OCI-LY7 (cell line): ENCODE data around the gene RPL31. TPM values are rescaled to one million over a fixed set of nuclear protein-coding genes. Genes with fewer than 3 reads are reported as not detected.

Source experiments
- BruUV-seq: library from RNA; stranded (reverse); fragments of 400-500 nt; replicated peaks from 2 replicates; lab custom pipeline; 2021; lab: Mats Ljungman, UMichigan
- CTCF ChIA-PET: fragments of 300-600 bp; sonication (Branson Sonifier 250); formaldehyde crosslinking; loops from one replicate; lab custom pipeline; 2022; ENCODE audit warnings: antibody characterized with exemption; ENCODE audit not compliant: unreplicated experiment; lab: Charles Lee
- POLR2A ChIA-PET: fragments of 300-600 bp; sonication (Branson Sonifier 250); formaldehyde crosslinking; loops from one replicate; lab custom pipeline; 2022; ENCODE audit warnings: antibody characterized with exemption; lab: Charles Lee
- DNase-seq: peaks from one replicate; pipeline ENCODE4 v3.0.0-alpha.2; 2015; ENCODE audit warnings: low spot score
- H2AFZ ChIP-seq: fragments of 200-600 bp; sonication (generic), shearing (Covaris generic); 2 replicates; pipeline ENCODE4 v1.6.1; 2014; ENCODE audit warnings: mild to moderate bottlenecking, antibody characterized with exemption, low read length, moderate library complexity
- H3K27ac ChIP-seq: fragments of 200-600 bp; sonication (generic); 2 replicates; pipeline ENCODE4 v1.5.1; 2014; ENCODE audit warnings: mixed run types, low read depth, mild to moderate bottlenecking, moderate library complexity, low read length, inconsistent platforms; ENCODE audit not compliant: poor library complexity, severe bottlenecking
- H3K36me3 ChIP-seq: fragments of 200-600 bp; sonication (generic); 2 replicates; pipeline ENCODE4 v1.6.1; 2014; ENCODE audit warnings: mild to moderate bottlenecking, antibody characterized with exemption, low read length, moderate library complexity, mixed read lengths; ENCODE audit not compliant: insufficient read depth
- H3K4me1 ChIP-seq: fragments of 200-600 bp; sonication (generic); 2 replicates; pipeline ENCODE4 v1.5.1; 2014; ENCODE audit warnings: mild to moderate bottlenecking, low read length; ENCODE audit not compliant: insufficient read depth, poor library complexity, severe bottlenecking
- H3K4me2 ChIP-seq: fragments of 200-600 bp; sonication (generic); 2 replicates; pipeline ENCODE4 v1.6.1; 2014; ENCODE audit warnings: mild to moderate bottlenecking, low read length
- H3K4me3 ChIP-seq: fragments of 200-600 bp; sonication (generic); 2 replicates; pipeline ENCODE4 v1.5.1; 2014; ENCODE audit warnings: mild to moderate bottlenecking, low read depth, low read length; ENCODE audit not compliant: poor library complexity, severe bottlenecking
- H3K79me2 ChIP-seq: fragments of 200-600 bp; sonication (generic); 2 replicates; pipeline ENCODE4 v1.6.1; 2016; ENCODE audit warnings: low read depth, mild to moderate bottlenecking, low read length, moderate library complexity, mixed read lengths; ENCODE audit not compliant: insufficient read depth
- H3K9me2 ChIP-seq: fragments of 200-600 bp; sonication (generic); 2 replicates; pipeline ENCODE4 v1.6.1; 2016; ENCODE audit warnings: mild to moderate bottlenecking, low read length, mixed read lengths; ENCODE audit not compliant: insufficient read depth
- H3K9me3 ChIP-seq: fragments of 200-600 bp; sonication (generic); 2 replicates; pipeline ENCODE4 v1.6.1; 2014; ENCODE audit warnings: mild to moderate bottlenecking, mixed run types, low read length, mixed read lengths
- H4K20me1 ChIP-seq: fragments of 200-600 bp; sonication (generic); 2 replicates; pipeline ENCODE4 v1.6.1; 2014; ENCODE audit warnings: mild to moderate bottlenecking, antibody characterized with exemption, low read length, moderate library complexity, mixed read lengths; ENCODE audit not compliant: insufficient read depth
- EZH2phosphoT487 ChIP-seq: fragments of 200-600 bp; sonication (generic); IDR thresholded peaks from 2 replicates; pipeline ENCODE4 v1.6.1; 2018; ENCODE audit warnings: low read depth, borderline replicate concordance, mild to moderate bottlenecking, mixed run types, antibody characterized with exemption, low read length, moderate library complexity, mixed read lengths
- intact Hi-C: fragments of 100-400 bp; cut with micrococcal nuclease; formaldehyde crosslinking; loops from one replicate; pipeline ENCODE4 v1.10.0; 2022; ENCODE audit not compliant: unreplicated experiment
- total RNA-seq, 2 experiments: library from RNA; depleted of rRNA in 1 of 2; stranded (reverse); fragments of >200 nt in 1 of 2; shearing (Covaris generic) in 1 of 2; gene quantifications; 2 replicates each; pipeline ENCODE4 v1.2.3, GENCODE V29; 2014 to 2022
- TF ChIP-seq, protein P1 (sequence below): fragments of 200-600 bp; sonication (generic); conservative IDR thresholded peaks from 2 replicates; pipeline ENCODE4 v1.5.1; 2014; ENCODE audit warnings: mild to moderate bottlenecking, antibody characterized with exemption, low read length, moderate library complexity, mixed read lengths

RPL31 gene
- total RNA-seq, 2 experiments from 2014 or later: 1,348 to 1,991 TPM

- Histone ChIP-seq H3K27ac (no peak overlapping the region), H3K4me1 (no peaks in the 10 kb centered on the region), H3K36me3 (no peaks in the 10 kb centered on the region), H3K79me2 (no peaks in the 10 kb centered on the region), H3K9me3 (no peaks in the 10 kb centered on the region), H3K9me2 (no peaks in the 10 kb centered on the region), H4K20me1 (no peaks in the 10 kb centered on the region), H3K4me2 (no peak overlapping the region), H2AFZ (no peak overlapping the region), H3K4me3 (no peak overlapping the region)
- CTCF ChIA-PET: no interaction called here
- TF ChIP-seq EZH2phosphoT487: no peak
- TF ChIP-seq, protein P1, sequence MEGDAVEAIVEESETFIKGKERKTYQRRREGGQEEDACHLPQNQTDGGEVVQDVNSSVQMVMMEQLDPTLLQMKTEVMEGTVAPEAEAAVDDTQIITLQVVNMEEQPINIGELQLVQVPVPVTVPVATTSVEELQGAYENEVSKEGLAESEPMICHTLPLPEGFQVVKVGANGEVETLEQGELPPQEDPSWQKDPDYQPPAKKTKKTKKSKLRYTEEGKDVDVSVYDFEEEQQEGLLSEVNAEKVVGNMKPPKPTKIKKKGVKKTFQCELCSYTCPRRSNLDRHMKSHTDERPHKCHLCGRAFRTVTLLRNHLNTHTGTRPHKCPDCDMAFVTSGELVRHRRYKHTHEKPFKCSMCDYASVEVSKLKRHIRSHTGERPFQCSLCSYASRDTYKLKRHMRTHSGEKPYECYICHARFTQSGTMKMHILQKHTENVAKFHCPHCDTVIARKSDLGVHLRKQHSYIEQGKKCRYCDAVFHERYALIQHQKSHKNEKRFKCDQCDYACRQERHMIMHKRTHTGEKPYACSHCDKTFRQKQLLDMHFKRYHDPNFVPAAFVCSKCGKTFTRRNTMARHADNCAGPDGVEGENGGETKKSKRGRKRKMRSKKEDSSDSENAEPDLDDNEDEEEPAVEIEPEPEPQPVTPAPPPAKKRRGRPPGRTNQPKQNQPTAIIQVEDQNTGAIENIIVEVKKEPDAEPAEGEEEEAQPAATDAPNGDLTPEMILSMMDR: no peak
- DNase-seq: no peak
- POLR2A ChIA-PET: no interaction called here
- intact Hi-C loops: no loop called here
- no TSS peak for BruUV-seq
Observed at GRCh38 chr2:100956081-100956480, 46.0 kb upstream of the RPL31 start.

GRCh38 chr2:100957996-100958653 lies 44.0 kb upstream of the RPL31 start:
- POLR2A ChIA-PET: no interaction called here

More at GRCh38 chr2:100957996-100958653, 44.0 kb upstream of the RPL31 start:
- no peak overlapping the region for H2AFZ ChIP-seq
- no peaks in the 10 kb centered on the region for H4K20me1 ChIP-seq
- H3K4me1 ChIP-seq: no peaks in the 10 kb centered on the region
- intact Hi-C loops: no loop called here
- no peaks in the 10 kb centered on the region for H3K9me2 ChIP-seq
- BruUV-seq: no TSS peak
- H3K9me3 ChIP-seq: no peaks in the 10 kb centered on the region
- H3K4me3 ChIP-seq: no peak overlapping the region
- CTCF ChIA-PET: no interaction called here
- TF ChIP-seq EZH2phosphoT487: no peak
- TF ChIP-seq, protein P1: no peak
- H3K4me2 ChIP-seq: no peak overlapping the region
- H3K36me3 ChIP-seq: no peaks in the 10 kb centered on the region
- no peak overlapping the region for H3K27ac ChIP-seq
- no peak for DNase-seq
- H3K79me2 ChIP-seq: no peaks in the 10 kb centered on the region
